Prostate gland (tissue), 2 donors: ENCODE measurements around the gene RAB29. TPM values are rescaled to one million over a fixed set of nuclear protein-coding genes. Genes with fewer than 3 reads are reported as not detected.
"Not testable (repeated sequence)": the region's sequence is repeated elsewhere in the genome, so short reads cannot be mapped to it uniquely, and the experiment has no call there.

Source experiments
- DNase-seq: peaks from one replicate; pipeline ENCODE4 v3.0.0-alpha.2; 2019; ENCODE audit warnings: low spot score
- H3K27ac ChIP-seq, 2 donors: fragments of 200-600 bp; sonication (generic); 2 replicates each; pipeline ENCODE4 v1.5.1; 2017 to 2019
- H3K27me3 ChIP-seq: fragments of 200-600 bp; sonication (generic); replicated peaks from 2 replicates; pipeline ENCODE4 v1.5.1; 2019; ENCODE audit not compliant: insufficient read depth
- H3K36me3 ChIP-seq, 2 donors: fragments of 200-600 bp; sonication (generic); 1 replicate in 1 of 2; 2 replicates in 1 of 2; pipeline versions ENCODE4 v1.5.1 to v1.8.1; 2017 to 2019
- H3K4me1 ChIP-seq: fragments of 200-600 bp; sonication (generic); replicated peaks from 2 replicates; pipeline ENCODE4 v1.5.1; 2019
- H3K4me3 ChIP-seq, 2 donors: fragments of 200-600 bp; sonication (generic); 2 replicates each; pipeline ENCODE4 v1.5.1; 2017 to 2019
- H3K9me3 ChIP-seq: fragments of 200-600 bp; sonication (generic); 2 replicates; pipeline ENCODE4 v1.5.1; 2017
- POLR2A ChIP-seq: fragments of 450-650 bp; IDR thresholded peaks from one replicate; pipeline ENCODE4 v1.6.1; 2016; ENCODE audit warnings: antibody characterized with exemption, mild to moderate bottlenecking
- POLR2AphosphoS5 ChIP-seq: sonication (generic); formaldehyde crosslinking; IDR thresholded peaks from one replicate; pipeline ENCODE4 v1.6.1; 2017; ENCODE audit warnings: antibody characterized with exemption
- WGBS: methylation state at CpG from one replicate; pipeline ENCODE4 v1.1.5; 2018; 5-methylcytosine and 5-hydroxymethylcytosine counted together
- intact Hi-C: fragments of 100-400 bp; cut with DNase I; formaldehyde crosslinking; loops from one replicate; pipeline ENCODE4 v1.14.2; 2022
- total RNA-seq, 2 donors: library from RNA; depleted of rRNA; stranded (reverse); fragments of >200 nt; gene quantifications; one replicate each; pipeline ENCODE4 v1.1.0, GENCODE V29; 2016
- TF ChIP-seq, protein P1 (sequence below), 4 experiments: fragments of 200-600 bp in 2 of 4; fragments of 450-650 bp in 2 of 4; sonication (generic) in 2 of 4; IDR thresholded peaks; 1 replicate in 3 of 4; 2 replicates in 1 of 4; pipeline ENCODE4 v1.5.1; 2016 to 2019; ENCODE audit warnings: antibody characterized with exemption in 4 of 4, mild to moderate bottlenecking in 2 of 4, moderate library complexity in 2 of 4

Gene RAB29
- 10 to 100 TPM; 18.6 to 36.7 TPM for total RNA-seq

DNA sequence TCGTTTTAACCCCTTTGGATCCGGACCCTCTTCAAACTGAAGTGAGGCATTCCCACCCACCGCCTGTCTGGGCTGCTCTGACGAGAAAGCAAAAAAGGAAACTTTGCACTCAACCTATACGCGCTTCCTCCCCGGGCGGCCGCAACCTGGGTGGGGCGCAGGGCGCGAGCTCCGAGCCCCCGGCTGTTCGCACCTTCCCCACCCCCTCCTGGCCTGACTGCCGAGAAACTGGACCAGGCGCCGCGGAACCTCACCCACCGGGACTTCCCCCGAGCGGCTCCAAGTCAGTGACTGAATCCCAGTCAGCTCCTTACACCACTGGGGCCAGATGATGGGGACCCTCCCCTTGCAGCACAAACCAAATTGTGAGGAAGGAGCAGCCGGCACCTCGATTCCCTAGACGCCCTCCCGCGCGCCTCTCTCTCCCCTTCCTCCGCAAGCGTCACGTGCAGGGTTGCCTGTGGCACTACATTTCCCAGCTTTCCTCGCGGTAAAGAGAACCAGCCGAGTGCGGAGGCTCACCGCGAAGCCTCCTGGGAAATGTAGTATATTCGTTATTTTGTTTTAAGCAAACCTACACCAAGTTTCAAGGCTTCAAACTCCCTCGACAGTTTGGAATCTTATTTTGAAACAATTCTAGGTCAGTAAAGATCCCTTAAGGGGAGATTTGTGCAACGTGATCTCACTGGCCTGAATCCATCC lies at the start of gene RAB29:
TSS of gene RAB29 (minus strand) at position 468 of the 702 bp plus-strand sequence. CDS start 526 bp downstream, outside the sequence.
- Histone ChIP-seq H3K27ac (peak within 1 kb of the TSS; percentile 58 to 66), H3K27me3 (no peaks in the 10 kb centered on the region), H3K4me3 (peak within 1 kb of the TSS; percentile 67 to 80), H3K4me1 (no peaks in the 10 kb centered on the region), H3K36me3 (no peaks in the 10 kb centered on the region), H3K9me3 (no peaks in the 10 kb centered on the region)
- WGBS: under 1% methylated on average over 39 of the region's 40 CpGs
- intact Hi-C loops: no loop called here
- peak; percentile 83 for DNase-seq
- TF ChIP-seq POLR2AphosphoS5 (peak; percentile 89), POLR2A (no peak)

- Histone ChIP-seq H3K27me3 (no peaks in the 10 kb centered on the region), H3K36me3 (no peaks in the 10 kb centered on the region), H3K4me1 (no peaks in the 10 kb centered on the region), H3K27ac (no peak overlapping the region), H3K4me3 (no peak overlapping the region), H3K9me3 (no peaks in the 10 kb centered on the region)
- WGBS: 95% methylated on average over 5 of the region's 5 CpGs
- no peak for DNase-seq
- TF ChIP-seq, protein P1, sequence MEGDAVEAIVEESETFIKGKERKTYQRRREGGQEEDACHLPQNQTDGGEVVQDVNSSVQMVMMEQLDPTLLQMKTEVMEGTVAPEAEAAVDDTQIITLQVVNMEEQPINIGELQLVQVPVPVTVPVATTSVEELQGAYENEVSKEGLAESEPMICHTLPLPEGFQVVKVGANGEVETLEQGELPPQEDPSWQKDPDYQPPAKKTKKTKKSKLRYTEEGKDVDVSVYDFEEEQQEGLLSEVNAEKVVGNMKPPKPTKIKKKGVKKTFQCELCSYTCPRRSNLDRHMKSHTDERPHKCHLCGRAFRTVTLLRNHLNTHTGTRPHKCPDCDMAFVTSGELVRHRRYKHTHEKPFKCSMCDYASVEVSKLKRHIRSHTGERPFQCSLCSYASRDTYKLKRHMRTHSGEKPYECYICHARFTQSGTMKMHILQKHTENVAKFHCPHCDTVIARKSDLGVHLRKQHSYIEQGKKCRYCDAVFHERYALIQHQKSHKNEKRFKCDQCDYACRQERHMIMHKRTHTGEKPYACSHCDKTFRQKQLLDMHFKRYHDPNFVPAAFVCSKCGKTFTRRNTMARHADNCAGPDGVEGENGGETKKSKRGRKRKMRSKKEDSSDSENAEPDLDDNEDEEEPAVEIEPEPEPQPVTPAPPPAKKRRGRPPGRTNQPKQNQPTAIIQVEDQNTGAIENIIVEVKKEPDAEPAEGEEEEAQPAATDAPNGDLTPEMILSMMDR (IDR thresholded peaks at IDR 0.05): no peak
- TF ChIP-seq POLR2A (no peak), POLR2AphosphoS5 (no peak)
- intact Hi-C loops: no loop called here
These were observed 48.9 kb upstream of the RAB29 start for GRCh38 chr1:205824180-205824579.

DNA sequence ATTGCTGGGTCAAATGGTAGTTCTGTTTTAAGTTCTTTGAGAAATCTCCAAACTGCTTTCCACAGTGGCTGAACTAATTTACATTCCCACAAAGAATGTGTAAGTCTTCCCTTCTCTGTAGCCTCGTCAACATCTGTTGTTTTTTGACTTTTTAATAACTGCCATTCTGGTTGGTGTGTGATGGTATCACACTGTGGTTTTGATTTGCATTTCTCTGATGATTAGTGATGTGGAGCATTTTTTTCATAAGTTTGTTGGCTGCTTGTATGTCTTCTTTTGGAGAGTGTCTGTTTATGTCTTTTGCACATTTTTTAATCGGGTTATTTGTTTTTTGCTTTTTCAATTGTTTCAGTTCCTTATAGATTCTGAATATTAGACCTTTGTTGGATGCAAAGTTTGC lies 48.0 kb upstream of the RAB29 start:
- H3K4me3 ChIP-seq, intact Hi-C loops, H3K27ac ChIP-seq, H3K4me1 ChIP-seq, H3K27me3 ChIP-seq, H3K36me3 ChIP-seq, DNase-seq, H3K9me3 ChIP-seq: not testable (repeated sequence)
- 94% methylated on average over 2 of the region's 2 CpGs for WGBS

- intact Hi-C loops: no loop called here
- no peak for DNase-seq
- Histone ChIP-seq H3K27me3 (no peaks in the 10 kb centered on the region), H3K36me3 (no peaks in the 10 kb centered on the region), H3K27ac (no peak overlapping the region), H3K4me1 (no peaks in the 10 kb centered on the region), H3K9me3 (no peaks in the 10 kb centered on the region), H3K4me3 (no peak overlapping the region)
- TF ChIP-seq, protein P1 (IDR thresholded peaks at IDR 0.05): no peak
- TF ChIP-seq POLR2A (no peak), POLR2AphosphoS5 (no peak)
- WGBS: 91% methylated on average over 2 of the region's 2 CpGs
These were observed 47.1 kb upstream of the RAB29 start for GRCh38 chr1:205822397-205822796.

- 91% methylated on average over 3 of the region's 3 CpGs for WGBS
- H3K9me3 ChIP-seq: no peaks in the 10 kb centered on the region
- no peaks in the 10 kb centered on the region for H3K4me1 ChIP-seq
- DNase-seq: no peak
- H3K36me3 ChIP-seq: no peaks in the 10 kb centered on the region
- intact Hi-C loops: no loop called here
- TF ChIP-seq POLR2AphosphoS5: no peak
- no peak for TF ChIP-seq POLR2A
- TF ChIP-seq, protein P1 (IDR thresholded peaks at IDR 0.05): no peak
- H3K27me3 ChIP-seq: no peaks in the 10 kb centered on the region
- H3K4me3 ChIP-seq: no peak overlapping the region
- no peak overlapping the region for H3K27ac ChIP-seq
These were observed 42.7 kb upstream of the RAB29 start for GRCh38 chr1:205817988-205818387.

DNA sequence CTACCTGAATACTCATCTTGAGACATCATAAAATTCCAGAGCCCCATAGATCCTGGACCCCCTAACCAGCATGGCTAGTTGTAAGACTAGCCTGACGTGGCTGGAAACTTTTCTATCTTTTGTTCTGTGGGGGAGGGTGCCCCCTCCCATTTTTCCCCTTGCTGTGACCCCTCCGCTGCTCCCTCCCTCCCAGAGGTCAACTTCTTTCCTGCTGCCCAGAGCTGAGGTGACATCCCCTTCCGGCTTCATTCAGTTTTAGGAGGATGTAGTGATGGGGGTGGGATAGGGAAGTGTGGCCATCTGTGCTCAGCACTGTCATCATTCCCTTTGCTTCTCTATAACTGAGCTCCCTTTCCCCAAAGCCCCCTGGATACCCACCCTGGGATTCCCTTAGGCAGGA lies 42.1 kb upstream of the RAB29 start:
- Histone ChIP-seq H3K4me3 (no peak overlapping the region), H3K9me3 (no peaks in the 10 kb centered on the region), H3K36me3 (no peaks in the 10 kb centered on the region), H3K27ac (no peak overlapping the region), H3K27me3 (no peaks in the 10 kb centered on the region), H3K4me1 (no peaks in the 10 kb centered on the region)
- no peak for DNase-seq
- intact Hi-C loops: no loop called here
- TF ChIP-seq, protein P1 (IDR thresholded peaks at IDR 0.05): no peak
- TF ChIP-seq POLR2A (no peak), POLR2AphosphoS5 (no peak)
- 96% methylated on average over 3 of the region's 3 CpGs for WGBS
